ENCODE results near the gene NHSL1. TPM values are rescaled to one million over a fixed set of nuclear protein-coding genes. Genes with fewer than 3 reads are reported as not detected.

NHSL1 gene
- total and polyA plus RNA-seq, 2 of the 8 experiments (the other 6 are each of a cell fraction or from before 2014, with no cell fraction given), result 7.2 to 32.4 TPM

GRCh38 chr6:138434925-138435324 is 64.4 kb downstream of the NHSL1 start:
- TF ChIP-seq NANOG (IDR thresholded peaks at IDR 0.05; ENCODE audit: insufficient read depth, low read depth, low read length, poor library complexity, severe bottlenecking), result no peak
- TF ChIP-seq, protein P1, sequence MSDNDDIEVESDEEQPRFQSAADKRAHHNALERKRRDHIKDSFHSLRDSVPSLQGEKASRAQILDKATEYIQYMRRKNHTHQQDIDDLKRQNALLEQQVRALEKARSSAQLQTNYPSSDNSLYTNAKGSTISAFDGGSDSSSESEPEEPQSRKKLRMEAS (IDR thresholded peaks at IDR 0.05), result no peak
- no peak for TF ChIP-seq HDAC6 (IDR thresholded peaks at IDR 0.05; ENCODE audit: low read depth, low read length)
- TF ChIP-seq, protein P2, sequence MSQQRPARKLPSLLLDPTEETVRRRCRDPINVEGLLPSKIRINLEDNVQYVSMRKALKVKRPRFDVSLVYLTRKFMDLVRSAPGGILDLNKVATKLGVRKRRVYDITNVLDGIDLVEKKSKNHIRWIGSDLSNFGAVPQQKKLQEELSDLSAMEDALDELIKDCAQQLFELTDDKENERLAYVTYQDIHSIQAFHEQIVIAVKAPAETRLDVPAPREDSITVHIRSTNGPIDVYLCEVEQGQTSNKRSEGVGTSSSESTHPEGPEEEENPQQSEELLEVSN (IDR thresholded peaks at IDR 0.05), result no peak
- TF ChIP-seq CEBPB (IDR thresholded peaks at IDR 0.05; ENCODE audit: low read depth, low read length), result no peak
- no peak for TF ChIP-seq SP1 (IDR thresholded peaks at IDR 0.05; ENCODE audit: low read depth, low read length)
- Histone ChIP-seq H3K27ac (ENCODE audit: low read depth, low read length) (no peak overlapping the region), H4K20me1 (replicated peaks in 1 of 2; ENCODE audit: control insufficient read depth in 1 of 2, insufficient read depth in 2 of 2, low read length in 2 of 2) (peaks cover 2 to 3% of the 10 kb centered on the region in 2 experiments), H3K27me3 (replicated peaks in 1 of 4; ENCODE audit: control insufficient read depth in 3 of 4, extremely low read depth in 1 of 4, insufficient read depth in 3 of 4, low read length in 3 of 4) (no peaks in the 10 kb centered on the region), H4K5ac (ENCODE audit: insufficient read length, low read depth, low read length) (no peak overlapping the region), H3K18ac (ENCODE audit: extremely low read depth, low read length) (no peak overlapping the region), H3K4ac (replicated peaks; ENCODE audit: insufficient read length, low read depth, low read length) (no peak overlapping the region), H2AFZ (ENCODE audit: low read length) (no peak overlapping the region), H4K8ac (ENCODE audit: extremely low read depth, insufficient read depth, low read length) (no peak overlapping the region), H2BK12ac (ENCODE audit: low read depth, low read length) (no peak overlapping the region), H2BK120ac (replicated peaks; ENCODE audit: low read depth, low read length) (no peak overlapping the region), H3K4me3 (ENCODE audit: extremely low read depth in 1 of 4, insufficient read depth in 2 of 4, low read depth in 3 of 4, low read length in 4 of 4) (no peak overlapping the region), H3K23ac (ENCODE audit: insufficient read length) (no peak overlapping the region), H3K4me2 (ENCODE audit: insufficient read depth in 1 of 2, low read depth in 2 of 2, low read length in 2 of 2) (no peak overlapping the region), H3K56ac (replicated peaks; ENCODE audit: insufficient read length, low read depth, low read length) (no peak overlapping the region), H2BK15ac (ENCODE audit: low read length) (no peak overlapping the region), H2BK5ac (ENCODE audit: low read depth, low read length) (no peak overlapping the region), H4K91ac (replicated peaks; ENCODE audit: insufficient read length, low read length) (no peak overlapping the region), H3K79me2 (ENCODE audit: control insufficient read depth in 1 of 2, insufficient read depth in 2 of 2, low read length in 2 of 2) (no peaks in the 10 kb centered on the region), H3K79me1 (ENCODE audit: low read depth, low read length) (no peaks in the 10 kb centered on the region), H3K36me3 (ENCODE audit: control insufficient read depth in 2 of 4, insufficient read depth in 4 of 4, low read length in 3 of 4) (peaks cover 0 to 10% (median 1%) of the 10 kb centered on the region in 4 experiments; a peak in 5 of 8 replicates), H2BK20ac (ENCODE audit: low read length) (no peak overlapping the region), H3K9ac (replicated peaks in 1 of 4; ENCODE audit: extremely low read depth in 1 of 4, low read depth in 3 of 4, low read length in 3 of 4) (no peak overlapping the region), H3K4me1 (replicated peaks in 1 of 4; ENCODE audit: control insufficient read depth in 3 of 4, insufficient read depth in 4 of 4, low read length in 3 of 4) (no peaks in the 10 kb centered on the region; a peak in 2 of 7 replicates), H3K9me3 (ENCODE audit: insufficient read depth in 2 of 2, low read depth in 1 of 2, low read length in 1 of 2) (no peaks in the 10 kb centered on the region), H3K23me2 (ENCODE audit: low read depth, low read length) (no peaks in the 10 kb centered on the region), H3K14ac (ENCODE audit: insufficient read length) (no peak overlapping the region), H2AK5ac (ENCODE audit: low read depth, low read length) (no peak overlapping the region)
- POLR2A ChIA-PET (ENCODE audit: partially characterized antibody), result interaction anchor here (0.6 to 1.1 kb wide), 2 partner anchors 9 to 52 kb away, joined by 3 read pairs; no protein-coding TSS in a partner anchor
- DNase-seq (ENCODE audit: low read depth in 1 of 2, low spot score in 2 of 2) (no peak), FAIRE-seq (no peak)
- CTCF ChIA-PET (ENCODE audit: partially characterized antibody), result interaction anchor here (0.6 to 2.2 kb wide), 4 partner anchors 14 to 896 kb away, joined by 3 to 14 read pairs (median 4); no protein-coding TSS in a partner anchor
- 97% methylated on average over 4 of the region's 4 CpGs; no CpG with 5 or more reads in 1 of the 2 experiments for WGBS, 2 experiments (ENCODE audit: extremely low coverage in 1 of 2, insufficient coverage in 1 of 2, insufficient read length in 1 of 2, insufficient replicate concordance in 2 of 2, low coverage in 1 of 2, low lambda C conversion rate in 2 of 2, missing lambda C conversion rate in 1 of 2)
